GM18858 (cell line): ENCODE results near the gene MC1R.
"Not testable (repeated sequence)": the region's sequence is repeated elsewhere in the genome, so short reads cannot be mapped to it uniquely, and the experiment has no call there.

Experiments
- ATAC-seq: cut with Tn5 transposase; IDR thresholded peaks from one replicate; pipeline ENCODE4 v1.9.1; 2021; ENCODE audit not compliant: unreplicated experiment

MC1R gene

DNA sequence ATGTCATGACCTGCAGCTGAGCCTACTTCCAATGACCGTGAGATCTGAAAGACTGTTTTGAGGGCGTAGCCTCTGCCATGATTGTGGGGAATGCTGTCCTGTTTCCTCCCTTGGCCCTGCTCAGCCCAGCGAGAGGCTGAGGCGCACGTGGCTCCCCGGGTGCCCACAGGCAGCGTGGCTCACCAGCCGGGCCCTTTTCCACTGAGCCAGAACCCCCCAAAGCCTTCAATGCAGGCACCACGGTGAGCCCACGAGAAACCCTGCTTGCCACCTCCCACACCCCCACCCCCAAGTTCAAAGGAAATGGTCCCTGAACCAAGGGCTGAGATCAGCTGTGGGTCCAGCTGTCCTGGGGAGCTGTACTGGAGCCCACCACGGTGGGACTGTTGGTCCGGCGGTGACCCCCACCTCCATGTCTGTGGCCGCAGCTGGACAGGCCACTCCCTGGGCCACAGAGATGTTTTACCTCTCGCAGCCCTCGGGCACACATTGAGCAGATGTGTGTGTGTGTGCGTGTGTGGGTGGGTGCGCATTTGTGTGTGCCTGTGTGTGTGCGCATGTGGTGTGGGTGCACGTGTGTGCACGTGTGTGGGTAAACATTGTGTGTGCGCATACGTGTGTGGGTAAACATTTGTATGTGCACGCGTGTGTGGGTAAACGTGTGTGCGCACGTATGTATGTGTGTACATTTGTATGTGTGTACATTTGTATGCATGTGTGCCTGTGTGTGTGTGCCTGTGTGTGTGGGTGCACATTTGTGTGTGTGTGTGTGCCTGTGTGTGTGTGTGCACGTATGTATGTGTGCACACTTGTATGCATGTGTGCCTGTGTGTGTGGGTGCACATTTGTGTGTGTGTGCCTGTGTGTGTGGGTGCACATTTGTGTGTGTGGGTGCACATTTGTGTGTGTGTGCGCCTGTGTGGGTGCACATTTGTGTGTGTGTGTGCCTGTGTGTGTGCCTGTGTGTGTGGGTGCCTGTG, 5.0 kb upstream of the MC1R start:
- ATAC-seq, result no peak

DNA sequence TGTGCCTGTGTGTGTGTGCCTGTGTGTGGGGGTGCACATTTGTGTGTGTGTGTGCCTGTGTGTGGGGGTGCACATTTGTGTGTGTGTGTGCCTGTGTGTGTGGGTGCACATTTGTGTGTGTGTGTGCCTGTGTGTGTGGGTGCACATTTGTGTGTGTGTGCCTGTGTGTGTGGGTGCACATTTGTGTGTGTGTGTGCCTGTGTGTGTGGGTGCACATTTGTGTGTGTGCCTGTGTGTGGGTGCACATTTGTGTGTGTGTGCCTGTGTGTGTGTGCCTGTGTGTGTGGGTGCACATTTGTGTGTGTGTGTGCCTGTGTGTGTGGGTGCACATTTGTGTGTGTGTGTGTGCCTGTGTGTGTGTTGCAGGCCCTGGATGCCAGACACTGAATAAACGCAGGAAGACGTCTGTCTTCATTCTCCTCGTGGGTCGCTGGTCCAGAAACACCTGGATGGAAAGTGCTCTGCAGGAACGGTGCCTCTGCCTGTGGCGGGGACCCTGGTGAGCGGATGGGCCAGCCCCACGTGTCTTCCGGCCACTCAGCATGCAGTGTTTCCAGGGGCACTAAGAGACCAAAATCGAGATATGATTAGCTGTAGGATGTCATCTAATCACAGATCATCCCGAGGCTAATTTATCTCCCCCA, 3.9 kb upstream of the MC1R start:
- not testable (repeated sequence) for ATAC-seq

DNA sequence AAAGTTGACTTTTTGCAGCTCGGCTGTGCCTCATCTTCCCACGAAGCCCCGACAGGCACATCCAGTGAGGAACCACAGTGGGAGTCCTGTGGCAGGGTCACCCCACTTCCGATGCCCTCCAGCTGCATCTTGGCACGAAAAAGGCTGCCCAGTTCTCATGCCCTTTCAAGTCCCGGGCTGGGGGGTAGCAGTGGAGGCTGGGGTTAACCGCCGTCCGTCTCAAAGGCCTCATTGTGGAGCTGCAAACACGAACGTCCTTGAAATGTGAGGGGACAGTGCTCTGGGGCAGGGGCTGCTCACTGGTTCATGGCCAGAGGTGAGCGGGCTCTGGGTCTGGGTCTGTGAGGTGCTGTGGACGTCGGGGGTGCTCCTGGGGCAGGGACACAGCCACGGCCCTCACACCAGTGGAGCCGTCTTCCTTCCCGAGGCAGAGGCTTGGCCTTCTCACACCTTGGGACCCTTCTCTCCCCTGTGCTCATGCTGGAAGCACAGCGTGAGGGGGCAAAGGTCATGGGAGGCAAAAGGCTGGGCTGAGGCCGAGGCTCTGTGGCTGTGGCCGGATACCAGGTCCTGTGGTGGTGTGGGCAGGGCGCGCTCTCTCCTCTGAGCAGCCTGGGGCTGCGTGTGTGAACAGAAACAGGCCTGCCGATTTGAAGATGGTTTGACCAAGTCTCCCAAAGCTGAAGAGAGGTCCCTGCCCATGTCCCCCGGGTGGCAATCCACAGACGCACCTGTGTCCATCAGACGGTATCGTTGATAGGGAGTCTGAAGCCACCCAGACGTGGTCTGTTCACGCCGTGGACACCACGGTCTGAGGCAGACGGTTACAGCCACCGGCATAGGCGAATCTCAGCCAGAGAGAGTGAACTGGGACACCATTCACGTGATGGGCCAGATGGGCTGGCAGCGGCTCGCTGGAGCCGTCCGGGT, 3.1 kb upstream of the MC1R start:
- ATAC-seq, result no peak

DNA sequence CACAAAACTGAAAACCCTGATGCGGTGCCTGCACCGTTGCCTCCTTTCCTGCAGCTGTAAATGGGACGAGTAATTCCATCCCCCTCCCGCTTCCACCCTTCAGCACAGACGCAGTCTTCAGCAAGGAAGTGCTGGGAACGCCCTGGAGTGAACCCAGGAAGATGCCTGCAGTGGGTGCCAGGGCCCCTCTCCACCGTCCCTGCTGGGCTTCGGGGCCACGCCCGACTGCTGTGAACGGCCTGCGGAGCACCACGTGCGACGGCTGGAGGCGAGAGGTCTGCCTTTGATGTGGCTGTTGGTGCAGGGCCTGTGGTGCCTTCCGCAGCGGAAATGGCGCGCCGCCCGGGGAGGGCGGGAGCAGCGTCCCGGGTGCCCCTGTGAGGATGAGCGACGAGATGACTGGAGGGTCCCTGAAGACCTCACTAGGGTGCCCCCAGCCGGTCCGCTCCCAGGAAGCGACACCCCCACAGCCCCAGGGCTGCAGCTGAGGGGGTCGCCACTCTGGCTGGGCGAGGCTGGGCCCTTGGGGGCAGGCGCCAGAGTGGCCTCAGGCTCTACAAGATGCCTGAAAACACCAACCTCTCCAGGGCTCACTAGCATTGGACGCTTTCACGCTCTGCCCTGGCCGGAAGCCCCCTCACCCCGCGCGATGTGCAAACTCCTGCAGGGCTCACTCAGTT, 749 bp upstream of the MC1R start:
- ATAC-seq, result peak; percentile 74

DNA sequence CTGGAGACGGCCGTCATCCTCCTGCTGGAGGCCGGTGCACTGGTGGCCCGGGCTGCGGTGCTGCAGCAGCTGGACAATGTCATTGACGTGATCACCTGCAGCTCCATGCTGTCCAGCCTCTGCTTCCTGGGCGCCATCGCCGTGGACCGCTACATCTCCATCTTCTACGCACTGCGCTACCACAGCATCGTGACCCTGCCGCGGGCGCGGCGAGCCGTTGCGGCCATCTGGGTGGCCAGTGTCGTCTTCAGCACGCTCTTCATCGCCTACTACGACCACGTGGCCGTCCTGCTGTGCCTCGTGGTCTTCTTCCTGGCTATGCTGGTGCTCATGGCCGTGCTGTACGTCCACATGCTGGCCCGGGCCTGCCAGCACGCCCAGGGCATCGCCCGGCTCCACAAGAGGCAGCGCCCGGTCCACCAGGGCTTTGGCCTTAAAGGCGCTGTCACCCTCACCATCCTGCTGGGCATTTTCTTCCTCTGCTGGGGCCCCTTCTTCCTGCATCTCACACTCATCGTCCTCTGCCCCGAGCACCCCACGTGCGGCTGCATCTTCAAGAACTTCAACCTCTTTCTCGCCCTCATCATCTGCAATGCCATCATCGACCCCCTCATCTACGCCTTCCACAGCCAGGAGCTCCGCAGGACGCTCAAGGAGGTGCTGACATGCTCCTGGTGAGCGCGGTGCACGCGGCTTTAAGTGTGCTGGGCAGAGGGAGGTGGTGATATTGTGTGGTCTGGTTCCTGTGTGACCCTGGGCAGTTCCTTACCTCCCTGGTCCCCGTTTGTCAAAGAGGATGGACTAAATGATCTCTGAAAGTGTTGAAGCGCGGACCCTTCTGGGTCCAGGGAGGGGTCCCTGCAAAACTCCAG, 1.1 kb downstream of the MC1R start:
- ATAC-seq, result no peak

DNA sequence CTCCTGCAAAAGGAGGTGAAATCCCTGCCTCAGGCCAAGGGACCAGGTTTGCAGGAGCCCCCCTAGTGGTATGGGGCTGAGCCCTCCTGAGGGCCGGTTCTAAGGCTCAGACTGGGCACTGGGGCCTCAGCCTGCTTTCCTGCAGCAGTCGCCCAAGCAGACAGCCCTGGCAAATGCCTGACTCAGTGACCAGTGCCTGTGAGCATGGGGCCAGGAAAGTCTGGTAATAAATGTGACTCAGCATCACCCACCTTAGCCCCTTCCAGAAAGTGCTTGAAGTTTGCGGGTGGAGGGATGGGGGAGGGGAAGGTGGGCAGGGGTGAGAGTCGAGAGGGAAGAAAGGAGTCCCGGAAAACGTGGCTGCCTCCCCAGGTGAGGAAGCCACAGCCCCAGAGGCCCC, 2.1 kb downstream of the MC1R start:
- ATAC-seq, result no peak

DNA sequence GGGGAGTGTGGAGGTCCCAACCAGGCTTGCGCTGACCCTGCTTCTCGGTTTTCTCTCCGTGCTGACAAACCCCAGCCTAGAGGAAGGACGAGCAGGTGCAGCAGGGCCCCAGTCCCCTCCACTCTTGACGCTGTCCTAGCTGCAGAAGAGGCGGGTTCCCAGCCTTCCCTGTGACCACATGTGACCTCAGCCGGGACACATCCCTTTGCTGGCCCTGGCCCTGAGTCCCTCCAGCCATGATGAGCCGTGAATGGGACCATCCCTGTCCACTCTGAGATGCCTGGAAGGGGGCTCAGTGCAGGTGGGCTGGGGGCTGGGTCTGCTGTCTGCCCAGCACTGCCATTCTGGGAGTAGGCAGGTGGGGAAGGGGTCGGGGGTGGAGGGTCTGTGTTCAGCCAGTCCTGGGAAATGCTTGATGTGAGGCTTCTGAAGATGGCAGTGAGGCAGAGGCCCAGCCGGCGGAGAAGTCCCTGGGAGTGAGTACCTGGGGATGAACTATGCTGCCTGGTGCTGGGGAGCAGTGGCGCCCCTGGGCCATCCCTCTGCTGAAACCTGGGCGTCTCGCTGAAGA, 2.6 kb downstream of the MC1R start:
- ATAC-seq, result no peak

DNA sequence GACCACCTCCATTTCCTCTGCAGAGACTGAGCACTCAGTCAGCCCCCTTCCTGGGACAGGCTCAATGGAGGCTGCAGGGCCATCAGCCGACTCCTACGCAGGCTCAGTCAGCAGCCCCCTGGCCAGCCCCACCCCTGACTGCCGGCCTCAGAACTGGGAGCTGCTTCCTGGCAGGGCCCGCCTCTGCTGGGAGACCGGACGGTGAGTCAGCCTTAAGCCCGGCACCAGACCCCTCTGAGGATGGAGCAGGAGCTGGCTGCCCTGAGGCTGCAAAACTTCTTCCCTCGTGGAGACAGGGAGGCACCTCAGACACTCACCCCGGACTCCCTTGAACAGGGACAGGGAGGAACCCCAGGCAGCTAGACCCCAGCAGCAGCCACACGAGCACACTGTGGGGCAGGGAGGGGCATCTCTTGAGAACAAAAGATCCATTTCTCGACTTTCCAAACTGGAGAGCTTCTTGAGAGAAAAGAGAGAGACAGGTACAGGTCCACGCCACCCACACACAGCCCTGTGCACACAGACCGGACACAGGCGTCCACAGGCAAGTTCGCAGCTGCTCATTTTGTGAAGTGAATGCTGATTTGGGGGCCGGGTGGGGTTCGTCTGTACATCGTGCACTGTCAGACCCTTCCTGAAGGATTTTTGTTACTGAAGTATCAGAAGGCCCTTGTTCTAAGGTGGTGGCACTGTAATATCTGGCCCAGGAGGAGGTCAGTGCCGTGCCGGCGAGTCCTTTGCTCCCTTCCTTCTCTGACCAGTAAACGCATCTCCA, 3.2 kb downstream of the MC1R start:
- ATAC-seq, result no peak

DNA sequence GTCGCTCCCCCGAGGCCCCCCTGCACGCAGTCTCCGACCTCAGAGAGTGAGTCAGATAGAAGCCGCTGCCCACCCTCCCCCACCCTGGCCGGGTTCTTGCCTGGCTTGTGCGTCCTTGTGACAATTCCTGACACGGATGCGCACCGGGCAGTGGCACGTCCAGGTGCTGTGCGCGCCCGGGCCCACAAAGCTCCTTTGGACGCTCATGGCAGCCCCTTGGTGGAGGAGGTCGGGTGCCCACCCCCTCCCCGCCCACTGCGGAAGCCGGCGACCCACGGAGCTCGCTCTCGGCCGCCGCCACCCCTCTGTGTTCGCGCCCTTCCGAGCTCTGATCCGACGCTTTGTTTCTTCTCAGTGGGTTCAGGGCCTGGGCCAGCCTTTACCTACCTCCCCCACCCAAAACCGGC, 3.8 kb downstream of the MC1R start:
- ATAC-seq, result no peak

DNA sequence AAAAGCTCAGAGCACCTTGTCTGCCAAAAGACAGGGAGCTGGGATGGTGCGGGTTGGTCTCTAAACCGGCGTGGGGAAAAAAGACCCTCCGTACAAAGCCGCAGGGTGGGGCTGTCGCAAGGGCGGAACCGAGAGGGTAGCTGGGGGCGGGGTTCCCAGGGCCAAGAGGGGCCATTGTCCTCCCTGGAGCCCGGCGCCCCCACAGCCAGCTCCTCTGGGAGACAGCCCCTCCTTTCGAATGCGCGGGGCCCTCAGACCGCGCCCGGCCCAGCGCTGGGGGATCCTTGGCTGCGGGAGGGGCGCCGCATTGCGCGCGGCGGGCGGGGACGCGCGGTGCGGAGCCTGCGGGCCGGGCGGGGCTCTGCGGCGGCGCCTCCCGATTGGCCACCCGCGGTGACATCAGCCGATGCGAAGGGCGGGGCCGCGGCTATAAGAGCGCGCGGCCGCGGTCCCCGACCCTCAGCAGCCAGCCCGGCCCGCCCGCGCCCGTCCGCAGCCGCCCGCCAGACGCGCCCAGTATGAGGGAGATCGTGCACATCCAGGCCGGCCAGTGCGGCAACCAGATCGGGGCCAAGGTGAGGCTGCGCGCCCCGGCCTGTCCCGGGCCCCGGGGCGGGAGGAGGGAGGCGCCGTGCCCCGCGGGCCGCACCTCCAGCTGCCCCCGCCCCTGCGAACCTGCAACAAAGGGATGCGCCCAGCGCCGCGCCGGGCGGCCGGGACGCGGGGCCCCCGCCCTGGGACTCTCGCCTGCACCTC, 4.4 kb downstream of the MC1R start, which contains the start of gene TUBB3:
TUBB3 (plus strand) TSS at position 459 of the 756 bp plus-strand sequence; CDS start at position 519, 60 bp downstream.
- no peak for ATAC-seq

DNA sequence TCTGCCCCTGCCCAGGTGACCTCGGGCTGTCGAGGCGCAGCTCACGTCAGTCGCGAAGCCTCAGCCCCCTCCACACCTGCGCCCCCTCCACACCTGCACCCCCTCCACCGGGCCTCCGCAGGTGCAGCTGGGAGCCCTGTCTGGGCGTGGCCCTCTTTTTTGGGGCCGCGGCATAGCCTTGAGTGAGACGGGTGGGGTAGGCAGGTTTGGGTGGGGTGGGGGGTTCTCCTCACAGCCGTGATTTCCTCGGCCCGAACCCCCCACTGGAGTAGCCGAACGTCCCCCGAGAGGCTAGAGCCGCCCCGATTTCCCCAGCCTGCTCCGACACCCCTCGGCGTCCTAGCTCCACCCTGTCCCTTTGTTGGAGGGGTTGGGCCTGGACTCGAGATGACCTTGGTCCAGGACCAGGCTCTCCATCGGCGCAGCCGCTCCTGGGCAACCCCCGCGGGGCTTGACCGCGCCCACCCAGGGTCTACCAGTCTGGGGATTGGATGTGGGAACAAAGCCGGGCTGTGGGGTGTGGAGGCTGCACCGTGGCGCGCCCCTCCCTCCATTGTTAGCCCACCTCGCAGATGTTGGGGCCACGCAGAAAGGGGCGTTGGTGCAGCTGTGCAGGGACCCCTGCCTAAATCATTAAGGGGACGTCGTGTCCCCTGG, 5.1 kb downstream of the MC1R start:
- no peak for ATAC-seq

DNA sequence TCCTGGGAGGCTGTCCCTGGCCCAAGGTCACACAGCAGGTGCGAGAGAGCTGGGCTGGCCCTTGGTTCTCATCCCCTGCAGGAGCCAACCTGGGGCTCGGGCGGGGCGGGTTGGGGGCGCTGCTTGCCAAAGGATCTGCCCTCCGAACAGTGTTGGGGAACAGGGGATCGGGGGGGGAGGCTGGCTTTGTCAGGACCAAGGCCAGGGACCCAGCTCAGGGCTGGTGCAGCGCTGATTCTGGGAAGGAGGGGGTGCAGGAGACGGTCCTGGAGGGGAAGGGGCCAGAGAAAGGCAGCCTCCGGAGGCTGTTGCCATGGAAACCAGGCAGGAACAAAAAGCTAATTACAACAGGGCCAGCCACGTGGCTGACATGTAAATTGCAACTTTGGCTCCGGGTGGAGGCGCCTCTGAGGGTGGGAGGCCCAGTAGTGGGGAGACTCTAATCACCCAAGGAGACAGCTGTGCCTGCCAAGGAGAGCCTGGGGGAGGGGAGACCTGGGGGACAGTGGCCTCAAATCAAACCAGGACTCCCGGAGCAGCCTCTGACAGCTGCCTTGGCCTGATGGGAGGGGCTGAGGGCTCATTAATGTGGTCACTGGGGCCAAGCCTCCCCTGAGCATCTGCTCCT, 5.7 kb downstream of the MC1R start:
- no peak for ATAC-seq

DNA sequence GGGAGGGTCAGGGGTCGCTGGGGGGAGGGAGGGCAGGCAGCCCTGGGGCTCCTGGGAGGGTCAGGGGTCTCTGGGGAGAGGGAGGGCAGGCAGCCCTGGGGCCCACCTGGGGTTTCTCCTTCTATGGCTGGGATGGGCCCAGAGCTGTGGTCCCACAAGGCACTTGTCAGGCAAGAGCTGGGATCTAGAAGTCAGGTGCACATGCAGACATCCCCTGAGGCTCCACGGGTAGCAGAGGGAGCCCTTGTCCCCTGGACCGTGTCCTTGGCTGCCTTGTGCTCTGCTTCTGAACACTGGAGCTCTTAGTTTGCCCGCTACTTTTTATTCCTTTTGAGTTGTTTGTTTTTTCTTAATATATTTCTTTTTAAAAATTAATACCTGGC, 6.3 kb downstream of the MC1R start:
- no peak for ATAC-seq

DNA sequence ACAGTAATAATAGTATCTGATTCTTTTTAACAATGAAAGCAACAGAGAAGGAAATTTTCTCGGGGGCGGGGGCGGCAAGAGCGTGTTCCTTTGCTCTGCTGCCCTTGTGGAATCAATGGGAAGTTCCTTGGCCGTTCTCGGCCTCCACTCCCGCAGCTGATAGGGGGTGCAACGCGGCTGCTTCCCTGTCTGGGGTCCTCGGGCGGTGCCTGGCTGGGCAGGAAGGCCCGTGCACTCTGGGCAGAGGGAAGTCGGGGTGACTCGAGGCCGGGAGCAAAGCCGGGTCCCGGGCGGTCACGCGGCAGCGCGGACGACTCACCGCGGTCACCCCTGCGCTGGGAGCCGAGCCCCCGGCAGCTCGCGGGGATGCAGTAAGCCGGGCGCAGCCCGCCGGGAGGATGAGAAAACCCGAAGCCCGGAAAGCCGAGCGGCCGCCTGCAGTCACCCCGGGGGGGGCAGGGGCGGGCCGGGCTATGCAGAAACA, 7.0 kb downstream of the MC1R start:
- no peak for ATAC-seq

DNA sequence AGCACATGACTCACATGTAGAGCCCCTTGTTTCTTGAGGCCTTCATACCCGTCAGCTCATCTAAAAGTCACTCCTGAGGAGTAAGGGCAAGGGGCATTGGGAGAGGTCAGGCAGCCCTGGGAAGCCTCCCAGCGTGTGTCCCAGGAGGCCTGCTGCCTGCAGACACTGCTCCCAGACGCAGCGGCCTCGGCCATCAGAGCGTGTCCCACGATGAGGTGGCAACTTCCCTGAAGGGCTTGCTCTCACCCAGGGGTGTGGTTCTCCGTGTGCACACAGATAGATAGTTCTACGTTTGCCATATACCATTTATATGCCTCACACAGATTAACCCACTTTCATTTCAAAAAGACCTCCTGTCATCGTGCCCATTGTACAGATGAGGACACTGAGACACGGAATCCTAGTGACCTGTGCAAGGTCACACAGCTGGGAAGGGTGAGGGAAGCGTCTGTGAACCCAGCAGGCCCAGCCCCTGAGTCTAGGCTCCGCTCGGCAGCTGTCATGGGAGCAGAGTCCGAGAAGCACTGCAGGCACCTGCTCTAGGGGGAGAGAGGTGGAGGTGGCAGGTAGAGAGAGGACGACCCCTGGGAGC, 12.7 kb downstream of the MC1R start:
- ATAC-seq, result no peak

DNA sequence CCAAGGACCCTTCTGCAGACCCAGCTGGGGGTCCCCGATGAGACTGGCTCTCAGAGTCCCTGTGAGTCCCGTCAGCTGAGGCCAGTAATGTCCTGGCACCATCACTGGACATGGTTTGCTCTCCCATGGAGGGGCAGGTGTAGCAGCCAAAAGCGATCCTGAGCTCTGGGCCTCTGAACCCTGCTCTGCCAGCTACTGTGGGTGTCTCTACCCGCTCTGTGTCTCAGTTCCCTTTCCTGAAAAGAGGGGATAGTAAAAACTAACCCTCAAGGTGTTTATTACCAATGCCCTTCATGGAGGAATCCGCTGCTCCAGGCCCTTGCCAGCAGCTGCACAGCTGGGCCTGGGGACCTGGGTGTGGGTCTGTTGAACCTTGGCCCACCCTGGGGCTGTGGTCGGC, 13.3 kb downstream of the MC1R start:
- no peak for ATAC-seq
